HL-60 (cell line): ENCODE measurements around the gene ARHGAP45.

Experiments used
- DNase-seq, 2 experiments: peaks; one replicate each; pipeline ENCODE4 v3.0.0-alpha.2; 2010 to 2020; ENCODE audit warnings: low read depth in 1 of 2, low spot score in 1 of 2
- H3K27ac ChIP-seq: fragments of 250-450 bp; sonication (Bioruptor Pico); replicated peaks from 2 replicates; pipeline ENCODE4 v1.5.1; 2020; ENCODE audit warnings: mild to moderate bottlenecking, moderate library complexity
- H3K27me3 ChIP-seq: fragments of 250-450 bp; sonication (Bioruptor Pico); 2 replicates; pipeline ENCODE4 v1.5.1; 2021; ENCODE audit warnings: mild to moderate bottlenecking, moderate library complexity; ENCODE audit not compliant: insufficient read depth, poor library complexity, severe bottlenecking
- H3K4me3 ChIP-seq: replicated peaks from 2 replicates; pipeline ENCODE4 v1.5.1; 2011; ENCODE audit warnings: mild to moderate bottlenecking, control low read depth, low read length; ENCODE audit not compliant: insufficient read depth
- GABPA ChIP-seq: IDR thresholded peaks from 2 replicates; pipeline ENCODE4 v1.6.1; 2012; ENCODE audit warnings: low read depth
- POLR2AphosphoS5 ChIP-seq: IDR thresholded peaks from 2 replicates; pipeline ENCODE4 v1.6.1; 2012; ENCODE audit warnings: low read depth
- SPI1 ChIP-seq: IDR thresholded peaks from 2 replicates; pipeline ENCODE4 v1.6.1; 2012; ENCODE audit warnings: low read depth, mild to moderate bottlenecking, borderline replicate concordance
- TF ChIP-seq, protein P1 (sequence below): IDR thresholded peaks from 2 replicates; pipeline ENCODE4 v1.6.1; 2012; ENCODE audit warnings: low read depth; ENCODE audit not compliant: insufficient replicate concordance
- TF ChIP-seq, protein P2 (sequence below): IDR thresholded peaks from one replicate; pipeline ENCODE4 v1.5.1; 2011; ENCODE audit warnings: low read length, control low read depth, inconsistent platforms; ENCODE audit not compliant: insufficient read depth

Gene ARHGAP45

DNA sequence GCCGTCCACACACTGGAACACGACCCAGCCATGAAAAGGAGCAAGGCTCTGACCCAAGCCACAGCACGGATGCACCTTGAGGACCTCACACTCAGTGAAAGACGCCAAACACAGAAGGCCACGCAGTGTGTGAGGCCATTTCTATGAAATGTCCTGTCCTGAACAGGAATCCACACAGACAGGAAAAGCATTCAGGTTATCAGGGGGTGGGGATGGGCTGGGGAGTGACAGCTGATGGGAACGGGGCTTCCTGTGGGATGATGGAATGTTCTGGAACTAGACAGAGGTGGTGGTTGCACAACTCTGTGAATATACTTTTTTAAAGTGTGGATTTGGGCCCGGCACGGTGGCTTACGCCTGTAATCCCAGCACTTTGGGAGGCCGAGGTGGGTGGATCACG lies 67.5 kb downstream of the ARHGAP45 start:
- Histone ChIP-seq H3K4me3 (no peak overlapping the region), H3K27ac (no peak overlapping the region), H3K27me3 (no peaks in the 10 kb centered on the region)
- TF ChIP-seq, protein P1, sequence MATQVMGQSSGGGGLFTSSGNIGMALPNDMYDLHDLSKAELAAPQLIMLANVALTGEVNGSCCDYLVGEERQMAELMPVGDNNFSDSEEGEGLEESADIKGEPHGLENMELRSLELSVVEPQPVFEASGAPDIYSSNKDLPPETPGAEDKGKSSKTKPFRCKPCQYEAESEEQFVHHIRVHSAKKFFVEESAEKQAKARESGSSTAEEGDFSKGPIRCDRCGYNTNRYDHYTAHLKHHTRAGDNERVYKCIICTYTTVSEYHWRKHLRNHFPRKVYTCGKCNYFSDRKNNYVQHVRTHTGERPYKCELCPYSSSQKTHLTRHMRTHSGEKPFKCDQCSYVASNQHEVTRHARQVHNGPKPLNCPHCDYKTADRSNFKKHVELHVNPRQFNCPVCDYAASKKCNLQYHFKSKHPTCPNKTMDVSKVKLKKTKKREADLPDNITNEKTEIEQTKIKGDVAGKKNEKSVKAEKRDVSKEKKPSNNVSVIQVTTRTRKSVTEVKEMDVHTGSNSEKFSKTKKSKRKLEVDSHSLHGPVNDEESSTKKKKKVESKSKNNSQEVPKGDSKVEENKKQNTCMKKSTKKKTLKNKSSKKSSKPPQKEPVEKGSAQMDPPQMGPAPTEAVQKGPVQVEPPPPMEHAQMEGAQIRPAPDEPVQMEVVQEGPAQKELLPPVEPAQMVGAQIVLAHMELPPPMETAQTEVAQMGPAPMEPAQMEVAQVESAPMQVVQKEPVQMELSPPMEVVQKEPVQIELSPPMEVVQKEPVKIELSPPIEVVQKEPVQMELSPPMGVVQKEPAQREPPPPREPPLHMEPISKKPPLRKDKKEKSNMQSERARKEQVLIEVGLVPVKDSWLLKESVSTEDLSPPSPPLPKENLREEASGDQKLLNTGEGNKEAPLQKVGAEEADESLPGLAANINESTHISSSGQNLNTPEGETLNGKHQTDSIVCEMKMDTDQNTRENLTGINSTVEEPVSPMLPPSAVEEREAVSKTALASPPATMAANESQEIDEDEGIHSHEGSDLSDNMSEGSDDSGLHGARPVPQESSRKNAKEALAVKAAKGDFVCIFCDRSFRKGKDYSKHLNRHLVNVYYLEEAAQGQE = no peak
- TF ChIP-seq GABPA (no peak), SPI1 (no peak), POLR2AphosphoS5 (no peak)
- TF ChIP-seq, protein P2, sequence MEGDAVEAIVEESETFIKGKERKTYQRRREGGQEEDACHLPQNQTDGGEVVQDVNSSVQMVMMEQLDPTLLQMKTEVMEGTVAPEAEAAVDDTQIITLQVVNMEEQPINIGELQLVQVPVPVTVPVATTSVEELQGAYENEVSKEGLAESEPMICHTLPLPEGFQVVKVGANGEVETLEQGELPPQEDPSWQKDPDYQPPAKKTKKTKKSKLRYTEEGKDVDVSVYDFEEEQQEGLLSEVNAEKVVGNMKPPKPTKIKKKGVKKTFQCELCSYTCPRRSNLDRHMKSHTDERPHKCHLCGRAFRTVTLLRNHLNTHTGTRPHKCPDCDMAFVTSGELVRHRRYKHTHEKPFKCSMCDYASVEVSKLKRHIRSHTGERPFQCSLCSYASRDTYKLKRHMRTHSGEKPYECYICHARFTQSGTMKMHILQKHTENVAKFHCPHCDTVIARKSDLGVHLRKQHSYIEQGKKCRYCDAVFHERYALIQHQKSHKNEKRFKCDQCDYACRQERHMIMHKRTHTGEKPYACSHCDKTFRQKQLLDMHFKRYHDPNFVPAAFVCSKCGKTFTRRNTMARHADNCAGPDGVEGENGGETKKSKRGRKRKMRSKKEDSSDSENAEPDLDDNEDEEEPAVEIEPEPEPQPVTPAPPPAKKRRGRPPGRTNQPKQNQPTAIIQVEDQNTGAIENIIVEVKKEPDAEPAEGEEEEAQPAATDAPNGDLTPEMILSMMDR = no peak
- no peak for DNase-seq

DNA sequence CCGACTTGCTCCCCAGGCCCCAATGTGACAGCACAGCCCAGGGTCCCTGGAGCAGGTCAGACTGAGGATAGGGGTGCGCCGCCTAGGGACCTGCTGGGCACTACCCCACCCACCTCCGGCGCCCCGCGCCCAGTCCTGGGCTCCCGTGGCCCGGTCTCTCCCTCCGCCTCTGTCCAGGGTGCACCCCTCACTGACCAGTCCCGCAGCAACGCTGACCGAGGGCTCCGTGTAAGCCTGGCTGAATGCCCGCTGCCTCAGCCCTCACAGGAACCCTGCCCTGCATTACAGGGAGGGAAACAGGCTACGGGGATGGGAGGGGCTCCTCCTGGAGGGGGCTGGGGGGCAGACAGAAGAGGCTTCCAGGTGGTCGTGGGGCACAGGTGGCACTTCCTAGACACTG lies 68.5 kb downstream of the ARHGAP45 start:
- H3K27ac ChIP-seq = no peak overlapping the region
- no peak for DNase-seq
- H3K27me3 ChIP-seq = no peaks in the 10 kb centered on the region
- no peak overlapping the region for H3K4me3 ChIP-seq
- TF ChIP-seq, protein P2 = no peak
- TF ChIP-seq GABPA (no peak), SPI1 (no peak), POLR2AphosphoS5 (no peak)
- TF ChIP-seq, protein P1 = no peak

DNA sequence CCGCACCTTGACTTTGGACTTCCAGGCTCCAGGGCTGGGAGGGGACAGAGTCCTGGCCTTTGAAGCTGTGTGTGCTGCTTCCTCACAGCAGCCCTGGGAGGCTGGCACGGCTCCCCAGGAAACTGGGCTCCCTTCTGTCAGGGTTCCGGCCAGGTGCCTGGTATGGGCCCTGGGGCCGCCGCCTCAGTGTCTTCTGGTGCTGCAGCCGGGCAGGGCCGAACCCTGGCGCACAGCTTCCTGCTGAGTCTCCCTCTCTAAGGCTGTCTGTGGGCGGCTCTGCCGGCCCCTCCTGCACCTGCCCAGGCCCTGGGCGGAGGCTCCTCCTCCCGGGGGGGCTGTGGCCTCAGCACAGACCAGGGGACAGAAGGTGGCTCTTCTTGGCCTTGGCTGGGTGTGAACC lies 69.2 kb downstream of the ARHGAP45 start:
- no peaks in the 10 kb centered on the region for H3K27me3 ChIP-seq
- no peak overlapping the region for H3K27ac ChIP-seq
- no peak overlapping the region for H3K4me3 ChIP-seq
- TF ChIP-seq, protein P1 = no peak
- TF ChIP-seq GABPA (no peak), POLR2AphosphoS5 (no peak), SPI1 (no peak)
- TF ChIP-seq, protein P2 = no peak
- DNase-seq = no peak
